Measurements from ENCODE around the gene PDE4C. TPM values are rescaled to one million over a fixed set of nuclear protein-coding genes. Genes with fewer than 3 reads are reported as not detected.

The PDE4C gene
- total RNA-seq, 3 donors from 2014 or later (not counting 1 experiment from before 2014, with no cell fraction given) = not detected

- Mint-ChIP-seq H3K9me3 (no peaks in the 10 kb centered on the region), H3K4me3 (peak overlapping the region; percentile 97), H3K4me1 (peaks cover 23 to 32% of the 10 kb centered on the region in 2 donors), H3K27ac (peak overlapping the region; percentile 92 to 96), H3K36me3 (no peaks in the 10 kb centered on the region), H3K27me3 (ENCODE audit: low read depth in 2 of 2) (peaks cover 0 to 3% of the 10 kb centered on the region in 2 donors)
- Histone ChIP-seq H3K27ac (ENCODE audit: low read length) (no peak overlapping the region), H3K4me1 (ENCODE audit: control insufficient read depth, insufficient read depth, low read length) (peaks cover 27% of the 10 kb centered on the region), H3K9me3 (ENCODE audit: control insufficient read depth, insufficient read depth, low read length) (no peaks in the 10 kb centered on the region), H3K4me3 (ENCODE audit: low read length) (peak overlapping the region; percentile 79), H3K27me3 (ENCODE audit: control insufficient read depth, insufficient read depth, low read length) (no peaks in the 10 kb centered on the region), H3K36me3 (ENCODE audit: control insufficient read depth, insufficient read depth, low read length) (no peaks in the 10 kb centered on the region)
- no peak for TF ChIP-seq CTCF (IDR thresholded peaks at IDR 0.05)
- intact Hi-C loops (cut with micrococcal nuclease) = no loop called here
- 4% methylated on average over 32 of the region's 32 CpGs for WGBS (ENCODE audit: insufficient coverage)
- DNase-seq = peak; percentile 24 to 54
- ATAC-seq = no peak
Measured at GRCh38 chr19:18202778-18203407, 23.3 kb downstream of the PDE4C start.

DNA sequence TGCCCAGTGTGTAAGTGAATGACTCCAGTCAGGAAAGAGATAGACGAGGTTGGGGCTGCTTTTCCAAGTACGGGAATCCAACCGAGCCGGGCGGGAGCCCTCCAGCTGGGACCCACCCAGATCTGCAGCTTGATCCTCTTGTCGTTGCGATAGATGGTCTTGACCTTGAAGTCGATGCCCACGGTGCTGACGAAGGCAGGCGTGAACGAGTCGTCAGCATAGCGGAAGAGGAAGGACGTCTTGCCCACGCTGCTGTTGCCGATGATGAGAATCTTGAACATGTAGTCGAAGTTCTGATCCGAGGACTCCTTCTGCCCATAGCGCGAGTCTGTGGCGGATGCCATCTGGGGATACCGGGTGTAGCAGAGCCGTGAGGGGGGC is 23.9 kb downstream of the PDE4C start:
- H3K4me3 Mint-ChIP-seq = peak overlapping the region; percentile 79
- H3K27ac Mint-ChIP-seq = peak overlapping the region in 1 of 2 donors; percentile 53
- intact Hi-C loops (cut with micrococcal nuclease) = no loop called here
- peaks cover 23 to 32% of the 10 kb centered on the region in 2 donors for H3K4me1 Mint-ChIP-seq
- 91% methylated on average over 24 of the region's 24 CpGs for WGBS (ENCODE audit: insufficient coverage)
- H3K27me3 Mint-ChIP-seq (ENCODE audit: low read depth in 2 of 2) = peaks cover 0 to 2% of the 10 kb centered on the region in 2 donors
- Histone ChIP-seq H3K9me3 (ENCODE audit: control insufficient read depth, insufficient read depth, low read length) (no peaks in the 10 kb centered on the region), H3K27ac (ENCODE audit: low read length) (no peak overlapping the region), H3K4me1 (ENCODE audit: control insufficient read depth, insufficient read depth, low read length) (peaks cover 27% of the 10 kb centered on the region), H3K27me3 (ENCODE audit: control insufficient read depth, insufficient read depth, low read length) (no peaks in the 10 kb centered on the region), H3K36me3 (ENCODE audit: control insufficient read depth, insufficient read depth, low read length) (no peaks in the 10 kb centered on the region), H3K4me3 (ENCODE audit: low read length) (no peak overlapping the region)
- DNase-seq (no peak), ATAC-seq (no peak)
- H3K9me3 Mint-ChIP-seq = no peaks in the 10 kb centered on the region
- TF ChIP-seq CTCF (IDR thresholded peaks at IDR 0.05) = no peak
- H3K36me3 Mint-ChIP-seq = no peaks in the 10 kb centered on the region

GRCh38 chr19:18198374-18198773 is 27.9 kb downstream of the PDE4C start:
- Mint-ChIP-seq H3K4me3 (no peak overlapping the region), H3K27ac (no peak overlapping the region), H3K9me3 (no peaks in the 10 kb centered on the region), H3K4me1 (peaks cover 24 to 33% of the 10 kb centered on the region in 2 donors), H3K36me3 (no peaks in the 10 kb centered on the region), H3K27me3 (ENCODE audit: low read depth in 2 of 2) (no peaks in the 10 kb centered on the region)
- TF ChIP-seq CTCF (IDR thresholded peaks at IDR 0.05) = no peak
- Histone ChIP-seq H3K36me3 (ENCODE audit: control insufficient read depth, insufficient read depth, low read length) (peaks cover 3% of the 10 kb centered on the region), H3K4me3 (ENCODE audit: low read length) (no peak overlapping the region), H3K4me1 (ENCODE audit: control insufficient read depth, insufficient read depth, low read length) (peaks cover 28% of the 10 kb centered on the region), H3K27ac (ENCODE audit: low read length) (no peak overlapping the region), H3K27me3 (ENCODE audit: control insufficient read depth, insufficient read depth, low read length) (no peaks in the 10 kb centered on the region), H3K9me3 (ENCODE audit: control insufficient read depth, insufficient read depth, low read length) (no peaks in the 10 kb centered on the region)
- intact Hi-C loops (cut with micrococcal nuclease) = no loop called here
- DNase-seq = no peak
- WGBS (ENCODE audit: insufficient coverage) = 96% methylated on average over 6 of the region's 6 CpGs
- ATAC-seq = no peak

DNA sequence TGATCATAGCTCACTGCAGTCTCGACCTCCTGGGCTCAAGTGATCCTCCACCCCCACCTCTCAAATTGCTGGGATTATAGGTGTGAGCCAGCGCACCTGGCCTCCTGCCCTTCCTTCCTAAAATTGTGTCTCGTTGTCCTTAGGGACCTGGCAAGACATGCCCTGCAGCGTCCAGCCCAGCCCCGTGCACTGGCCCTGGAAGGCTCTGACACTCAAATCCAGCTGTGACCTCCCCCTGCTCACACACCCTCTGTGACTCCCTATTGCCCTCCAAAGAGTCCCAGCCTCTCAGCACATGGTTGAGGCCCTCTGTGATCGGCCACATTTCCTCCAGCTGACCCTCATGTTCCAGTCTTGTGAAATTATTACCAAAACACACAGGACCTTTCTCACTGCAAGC is 28.3 kb downstream of the PDE4C start:
- H3K27ac Mint-ChIP-seq = no peak overlapping the region
- no peak overlapping the region for H3K4me3 Mint-ChIP-seq
- H3K36me3 ChIP-seq (ENCODE audit: control insufficient read depth, insufficient read depth, low read length) = peaks cover 3% of the 10 kb centered on the region
- no peak overlapping the region for H3K4me3 ChIP-seq (ENCODE audit: low read length)
- no peak for DNase-seq
- H3K27ac ChIP-seq (ENCODE audit: low read length) = no peak overlapping the region
- TF ChIP-seq CTCF (IDR thresholded peaks at IDR 0.05) = no peak
- 88% methylated on average over 6 of the region's 6 CpGs for WGBS (ENCODE audit: insufficient coverage)
- H3K27me3 Mint-ChIP-seq (ENCODE audit: low read depth in 2 of 2) = no peaks in the 10 kb centered on the region
- no peaks in the 10 kb centered on the region for H3K36me3 Mint-ChIP-seq
- no peaks in the 10 kb centered on the region for H3K9me3 ChIP-seq (ENCODE audit: control insufficient read depth, insufficient read depth, low read length)
- intact Hi-C loops (cut with micrococcal nuclease) = no loop called here
- H3K27me3 ChIP-seq (ENCODE audit: control insufficient read depth, insufficient read depth, low read length) = no peaks in the 10 kb centered on the region
- H3K9me3 Mint-ChIP-seq = no peaks in the 10 kb centered on the region
- H3K4me1 ChIP-seq (ENCODE audit: control insufficient read depth, insufficient read depth, low read length) = peaks cover 25% of the 10 kb centered on the region
- peaks cover 22 to 32% of the 10 kb centered on the region in 2 donors for H3K4me1 Mint-ChIP-seq
- ATAC-seq = no peak
